Measurements from ENCODE around the gene ZNF283.

ZNF283 gene

GRCh38 chr19:43782311-43782660 is 44.8 kb upstream of the ZNF283 start (continued):
- TF ChIP-seq RBAK (tag by site-specific recombination; IDR thresholded peaks at IDR 0.05) (no peak; the same call in 1 of the 2 replicates), ZNF548 (tag by site-specific recombination; IDR thresholded peaks at IDR 0.05) (no peak), ZNF10 (tag by site-specific recombination; IDR thresholded peaks at IDR 0.05) (no peak)

GRCh38 chr19:43782689-43783231 is 44.4 kb upstream of the ZNF283 start:
- no peak overlapping the region for H3K27ac ChIP-seq (ENCODE audit: extremely low read depth, low read depth, low read length)
- no peaks in the 10 kb centered on the region; the same call in 1 of the 2 replicates for H3K9me3 ChIP-seq (ENCODE audit: control insufficient read depth, insufficient read depth, low read depth, low read length)
- CTCF ChIA-PET, result interaction anchor here (0.7 to 15.3 kb wide), 2 partner anchors 16 to 309 kb away, joined by 6 to 213 read pairs; no protein-coding TSS in a partner anchor
- H3K4me1 ChIP-seq (ENCODE audit: control insufficient read depth, insufficient read depth, low read length), result peaks cover 1% of the 10 kb centered on the region; the same call in 1 of the 2 replicates
- POLR2A ChIA-PET, result no interaction called here
- no peak overlapping the region for H3K4me3 ChIP-seq (ENCODE audit: low read depth, low read length)
- H3K36me3 ChIP-seq (ENCODE audit: control insufficient read depth in 2 of 2, insufficient read depth in 1 of 2, low read length in 2 of 2), result no peaks in the 10 kb centered on the region
- TF ChIP-seq ATF2 (tag by site-specific recombination; IDR thresholded peaks at IDR 0.05; ENCODE audit: low read depth) (no peak), ZNF473 (tag by site-specific recombination; IDR thresholded peaks at IDR 0.05) (no peak), KLF7 (tag by site-specific recombination; IDR thresholded peaks at IDR 0.05; ENCODE audit: borderline replicate concordance) (0 out of 2 replicates have a peak, but pooled peaks have one; percentile 16), YY2 (tag by site-specific recombination; IDR thresholded peaks at IDR 0.05) (no peak), KLF9 (tag by site-specific recombination; IDR thresholded peaks at IDR 0.05; ENCODE audit: low read depth) (peak; percentile 49; the same call in 1 of the 2 replicates), ZNF670 (tag by site-specific recombination; IDR thresholded peaks at IDR 0.05; ENCODE audit: low read depth) (no peak), ZFHX2 (tag by site-specific recombination; conservative IDR thresholded peaks at IDR 0.05) (0 out of 2 replicates have a peak, but pooled peaks have one; percentile 6), ZNF792 (tag by site-specific recombination; IDR thresholded peaks at IDR 0.05) (no peak), ZNF664 (tag by site-specific recombination; IDR thresholded peaks at IDR 0.05) (no peak), SP7 (tag by site-specific recombination; IDR thresholded peaks at IDR 0.05) (no peak), GLIS2 (tag by site-specific recombination; IDR thresholded peaks at IDR 0.05) (0 out of 2 replicates have a peak, but pooled peaks have one; percentile 3), ZNF645 (tag by site-specific recombination; IDR thresholded peaks at IDR 0.05) (0 out of 2 replicates have a peak, but pooled peaks have one; percentile 51), KLF17 (tag by site-specific recombination; IDR thresholded peaks at IDR 0.05) (peak; percentile 66), ZNF248 (tag by site-specific recombination; IDR thresholded peaks at IDR 0.05) (no peak), ZNF600 (tag by site-specific recombination; IDR thresholded peaks at IDR 0.05) (peak; percentile 86), KLF8 (tag by site-specific recombination; IDR thresholded peaks at IDR 0.05) (peak; percentile 32; the same call in 1 of the 2 replicates), ZBTB17 (tag by site-specific recombination; IDR thresholded peaks at IDR 0.05) (peak; percentile 93), SP3 (tag by site-specific recombination; IDR thresholded peaks at IDR 0.05) (no peak), MZF1 (tag by site-specific recombination; IDR thresholded peaks at IDR 0.05; ENCODE audit: borderline replicate concordance) (no peak), ZNF530 (tag by site-specific recombination; IDR thresholded peaks at IDR 0.05; ENCODE audit: low read depth) (no peak), ZNF302 (tag by site-specific recombination; IDR thresholded peaks at IDR 0.05; ENCODE audit: low read depth) (no peak), ZNF16 (tag by site-specific recombination; IDR thresholded peaks at IDR 0.05; ENCODE audit: low read depth) (no peak), ZBTB48 (tag by site-specific recombination; IDR thresholded peaks at IDR 0.05) (0 out of 2 replicates have a peak, but pooled peaks have one; percentile 34), MYNN (tag by site-specific recombination; IDR thresholded peaks at IDR 0.05; ENCODE audit: borderline replicate concordance) (no peak), KLF1 (tag by site-specific recombination; IDR thresholded peaks at IDR 0.05) (peak; percentile 99), ZNF324 (tag by site-specific recombination; IDR thresholded peaks at IDR 0.05) (no peak), ZNF549 (tag by site-specific recombination; IDR thresholded peaks at IDR 0.05) (no peak)
- TF ChIP-seq, protein P1, sequence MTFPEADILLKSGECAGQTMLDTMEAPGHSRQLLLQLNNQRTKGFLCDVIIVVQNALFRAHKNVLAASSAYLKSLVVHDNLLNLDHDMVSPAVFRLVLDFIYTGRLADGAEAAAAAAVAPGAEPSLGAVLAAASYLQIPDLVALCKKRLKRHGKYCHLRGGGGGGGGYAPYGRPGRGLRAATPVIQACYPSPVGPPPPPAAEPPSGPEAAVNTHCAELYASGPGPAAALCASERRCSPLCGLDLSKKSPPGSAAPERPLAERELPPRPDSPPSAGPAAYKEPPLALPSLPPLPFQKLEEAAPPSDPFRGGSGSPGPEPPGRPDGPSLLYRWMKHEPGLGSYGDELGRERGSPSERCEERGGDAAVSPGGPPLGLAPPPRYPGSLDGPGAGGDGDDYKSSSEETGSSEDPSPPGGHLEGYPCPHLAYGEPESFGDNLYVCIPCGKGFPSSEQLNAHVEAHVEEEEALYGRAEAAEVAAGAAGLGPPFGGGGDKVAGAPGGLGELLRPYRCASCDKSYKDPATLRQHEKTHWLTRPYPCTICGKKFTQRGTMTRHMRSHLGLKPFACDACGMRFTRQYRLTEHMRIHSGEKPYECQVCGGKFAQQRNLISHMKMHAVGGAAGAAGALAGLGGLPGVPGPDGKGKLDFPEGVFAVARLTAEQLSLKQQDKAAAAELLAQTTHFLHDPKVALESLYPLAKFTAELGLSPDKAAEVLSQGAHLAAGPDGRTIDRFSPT (tag by site-specific recombination; IDR thresholded peaks at IDR 0.05), result 0 out of 2 replicates have a peak, but pooled peaks have one; percentile 25

Measured in HEK293 (cell line).